CD4-positive, alpha-beta T cell treated with Interleukin-4 for 4 hours (primary cell): ENCODE data around the gene CNPPD1.

Source experiments
- DNase-seq: peaks from one replicate; pipeline ENCODE4 v3.0.0-alpha.2; 2020

The CNPPD1 gene

DNA sequence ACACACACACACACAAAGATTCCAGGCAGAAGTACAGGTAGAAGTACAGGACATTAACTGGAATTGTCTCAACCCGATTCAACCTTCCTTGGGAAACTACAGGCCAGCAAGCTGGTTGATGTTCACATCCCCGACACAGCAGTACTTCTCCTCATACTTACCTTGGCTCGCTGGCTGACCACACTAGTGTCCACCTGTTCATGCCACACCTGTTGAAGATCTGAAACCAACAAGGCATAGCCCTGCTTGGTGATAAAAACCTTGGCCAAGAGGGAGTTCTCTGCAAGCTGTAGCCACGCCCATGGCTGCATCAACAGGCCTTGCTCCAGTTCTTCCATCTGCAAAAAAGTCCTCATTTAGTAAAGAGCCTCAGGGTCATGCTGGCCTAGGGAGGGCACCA lies 18.7 kb downstream of the CNPPD1 start:
- no peak for DNase-seq

- DNase-seq = no peak
Observed at GRCh38 chr2:219157396-219157795, 19.3 kb downstream of the CNPPD1 start.

DNA sequence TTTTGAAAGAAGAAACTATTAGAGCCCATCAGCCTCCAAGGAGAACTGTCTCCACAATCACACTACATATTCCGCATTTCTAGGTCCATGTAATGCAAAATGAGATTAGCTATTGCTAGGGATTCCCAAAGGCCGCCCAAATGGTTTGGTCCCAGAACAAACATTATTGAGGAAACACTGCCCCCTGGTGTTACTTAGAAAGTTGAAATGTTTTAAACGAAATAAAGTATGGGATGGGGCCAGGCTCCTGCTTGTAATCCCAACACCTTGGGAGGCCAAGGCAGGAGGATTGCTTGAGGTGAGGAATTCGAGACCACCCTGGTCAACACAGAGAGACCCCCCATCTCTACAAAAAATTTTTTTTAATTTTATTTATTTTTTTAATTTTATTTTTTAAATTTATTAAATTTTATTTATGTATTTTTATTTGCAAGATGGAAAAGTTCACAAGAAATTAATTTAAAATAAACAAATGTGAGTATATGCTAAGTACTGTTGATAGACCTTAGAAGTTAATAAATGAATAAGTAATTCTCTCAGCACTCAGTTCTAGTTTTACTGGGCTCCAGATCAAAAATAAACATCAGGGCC lies 21.6 kb downstream of the CNPPD1 start:
- DNase-seq = peak; percentile 74

GRCh38 chr2:219149667-219150066 lies 27.1 kb downstream of the CNPPD1 start:
- DNase-seq = no peak

DNA sequence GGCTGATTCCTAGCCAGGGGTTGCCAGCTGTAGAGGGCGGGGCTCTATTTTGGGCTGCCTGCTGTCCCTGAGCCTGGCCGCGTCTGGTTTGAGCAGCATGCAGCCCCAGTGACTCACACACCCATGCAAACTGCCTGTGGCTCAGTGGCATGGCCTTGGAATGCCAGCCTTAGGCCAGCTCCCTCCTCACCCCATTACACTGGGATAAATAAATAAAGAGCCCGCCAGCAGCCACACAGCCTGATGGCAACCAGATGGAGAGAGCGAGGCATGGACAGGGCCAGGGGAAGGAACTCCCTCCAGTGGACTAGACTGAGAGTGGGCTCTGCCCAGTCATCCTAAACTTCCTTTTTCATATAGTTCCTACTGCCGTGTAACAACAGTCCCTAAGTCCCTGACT lies 34.4 kb downstream of the CNPPD1 start:
- DNase-seq = no peak

- no peak for DNase-seq
Observed at GRCh38 chr2:219140722-219141121, 36.0 kb downstream of the CNPPD1 start.

DNA sequence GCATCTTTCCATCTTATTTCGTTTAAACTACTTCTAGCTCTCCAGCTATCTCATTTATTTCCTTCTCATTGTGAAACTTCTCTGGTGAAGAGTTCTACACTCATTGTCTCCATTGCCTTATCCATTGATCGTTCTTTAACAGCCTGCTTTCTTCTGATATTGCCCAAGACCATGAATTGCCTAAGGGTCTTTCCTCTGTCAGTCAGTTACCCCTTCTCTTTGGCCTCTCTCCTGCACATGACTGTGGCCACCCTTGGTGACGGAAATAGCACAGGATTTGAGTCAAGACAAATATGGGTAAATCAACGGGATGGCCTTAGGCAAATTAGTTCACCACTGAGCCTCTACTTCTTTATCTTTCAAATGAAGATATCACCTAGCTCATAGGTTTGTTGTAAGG lies 42.7 kb downstream of the CNPPD1 start:
- DNase-seq = no peak

DNA sequence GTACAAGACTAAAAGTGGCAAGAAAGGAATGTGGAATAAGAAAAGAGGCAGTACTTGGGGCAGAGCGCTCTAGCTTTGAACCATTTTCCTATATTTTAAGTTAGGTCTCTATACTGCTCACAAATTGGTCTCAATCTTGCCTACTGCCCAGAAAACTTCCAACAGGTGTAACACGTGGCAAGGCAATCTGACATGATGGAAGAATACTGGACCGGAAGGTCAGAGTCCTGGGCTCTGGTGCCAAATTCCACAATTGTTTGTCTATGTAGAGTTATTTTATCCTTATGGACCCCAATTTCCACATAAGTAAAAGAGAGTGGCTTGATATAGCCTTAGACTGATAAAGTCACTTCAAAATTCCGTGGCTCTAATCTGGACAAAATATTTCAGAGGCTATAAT lies 45.0 kb downstream of the CNPPD1 start:
- DNase-seq = no peak

DNA sequence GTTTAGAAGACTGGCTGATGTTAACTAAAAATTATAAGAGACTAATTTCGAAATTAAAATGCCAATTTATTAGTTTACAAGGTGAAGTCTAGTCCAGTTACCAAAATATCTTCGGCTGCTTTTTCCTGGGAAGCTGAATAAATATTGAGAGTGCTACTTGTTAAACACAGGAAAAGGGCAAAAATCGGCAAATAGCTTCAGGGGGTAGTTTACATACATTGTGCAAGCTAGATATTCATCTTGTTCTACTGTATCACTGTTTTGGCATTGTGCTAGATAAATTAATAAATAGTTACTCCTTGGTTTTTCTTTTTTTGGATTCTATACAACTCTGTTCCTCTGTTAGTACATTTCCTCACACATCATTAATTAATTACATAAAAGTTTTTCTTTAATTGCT lies 45.4 kb downstream of the CNPPD1 start:
- DNase-seq = no peak

DNA sequence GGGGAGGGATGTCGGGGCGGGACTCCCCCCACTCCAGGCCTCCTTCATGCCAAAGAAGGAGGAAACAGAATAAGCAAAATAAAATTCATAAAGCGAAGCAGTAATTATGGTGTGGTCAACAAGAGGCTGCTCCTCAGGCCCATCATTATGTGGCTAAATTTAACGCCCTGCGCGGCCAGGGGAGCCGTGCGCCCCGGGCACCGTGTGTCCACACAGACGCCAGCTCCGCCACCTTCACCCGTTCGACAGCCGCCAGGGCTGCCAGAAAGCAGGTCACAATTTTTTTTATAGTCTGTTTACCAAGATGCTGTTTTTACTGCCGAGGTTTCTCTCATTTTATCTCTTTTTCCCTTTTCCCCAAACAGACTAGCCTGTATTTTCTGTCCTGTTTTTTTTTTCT lies 47.1 kb downstream of the CNPPD1 start:
- no peak for DNase-seq

- no peak for DNase-seq
Observed at GRCh38 chr2:219128396-219128795, 48.3 kb downstream of the CNPPD1 start.

DNA sequence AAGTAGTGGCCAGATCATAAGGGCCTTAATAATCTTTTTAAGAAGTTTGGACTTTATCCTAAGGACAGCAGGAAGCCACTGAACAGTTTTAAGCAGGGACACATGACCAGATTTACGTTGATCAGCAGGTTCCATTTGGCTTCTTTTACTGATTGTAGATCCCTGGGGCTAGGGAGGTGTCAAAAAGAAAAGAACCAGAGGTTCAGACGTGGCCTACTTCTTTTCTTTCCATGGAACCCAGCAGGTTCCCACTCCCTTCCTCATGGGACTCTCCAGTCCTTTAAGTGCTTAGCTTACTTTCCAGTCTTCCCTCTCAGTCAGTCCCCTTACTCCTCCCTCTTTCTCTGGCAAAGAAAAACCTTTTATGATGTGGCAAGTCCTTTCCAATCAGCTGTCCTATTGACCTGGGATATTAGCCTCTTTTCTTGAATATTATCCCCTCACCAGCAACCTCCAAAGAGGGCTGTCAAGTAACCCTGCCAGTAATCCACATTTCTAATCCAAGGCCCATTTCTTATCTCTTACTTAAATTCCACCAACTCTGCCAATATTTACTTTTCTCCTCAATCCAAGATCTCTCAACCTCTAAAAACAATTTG lies 49.6 kb downstream of the CNPPD1 start:
- no peak for DNase-seq

- DNase-seq = no peak
Observed at GRCh38 chr2:219126555-219126954, 50.2 kb downstream of the CNPPD1 start.

GRCh38 chr2:219125886-219126270 lies 50.8 kb downstream of the CNPPD1 start:
- no peak for DNase-seq

- DNase-seq = no peak
Observed at GRCh38 chr2:219125225-219125885, 51.4 kb downstream of the CNPPD1 start.

DNA sequence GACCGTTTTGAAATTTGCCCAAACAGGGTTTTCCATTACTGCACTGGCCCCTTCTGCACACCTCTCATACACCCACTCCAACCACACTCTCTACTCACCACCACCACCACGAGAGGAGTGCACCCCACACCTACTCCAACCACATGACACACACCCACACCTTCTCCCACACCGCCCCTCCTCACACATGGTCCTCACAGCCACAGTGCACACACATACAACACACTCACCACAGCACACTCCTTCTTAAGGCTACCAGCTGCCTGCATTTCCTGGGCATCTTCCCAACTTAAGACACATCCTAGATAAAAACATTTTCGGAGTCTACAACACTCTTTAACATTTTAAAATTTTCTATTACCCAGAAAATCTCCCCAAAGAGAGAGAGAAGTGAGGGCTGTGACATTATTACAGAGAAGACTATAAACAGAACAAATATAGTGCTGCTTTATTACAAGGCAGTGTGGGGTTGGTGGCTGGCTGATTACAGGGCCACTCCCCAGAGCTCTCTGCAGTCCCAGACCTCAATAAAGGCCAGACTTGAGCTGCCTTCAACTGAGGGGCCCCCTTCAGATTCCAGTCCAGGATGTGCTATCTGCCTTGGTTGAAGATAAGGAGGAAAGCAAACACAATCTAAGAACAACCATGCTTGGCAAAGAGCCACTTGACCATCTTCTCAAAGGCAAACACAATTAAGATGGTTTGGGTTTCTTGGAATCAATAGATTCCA lies 52.2 kb downstream of the CNPPD1 start:
- peak; percentile 33 for DNase-seq

DNA sequence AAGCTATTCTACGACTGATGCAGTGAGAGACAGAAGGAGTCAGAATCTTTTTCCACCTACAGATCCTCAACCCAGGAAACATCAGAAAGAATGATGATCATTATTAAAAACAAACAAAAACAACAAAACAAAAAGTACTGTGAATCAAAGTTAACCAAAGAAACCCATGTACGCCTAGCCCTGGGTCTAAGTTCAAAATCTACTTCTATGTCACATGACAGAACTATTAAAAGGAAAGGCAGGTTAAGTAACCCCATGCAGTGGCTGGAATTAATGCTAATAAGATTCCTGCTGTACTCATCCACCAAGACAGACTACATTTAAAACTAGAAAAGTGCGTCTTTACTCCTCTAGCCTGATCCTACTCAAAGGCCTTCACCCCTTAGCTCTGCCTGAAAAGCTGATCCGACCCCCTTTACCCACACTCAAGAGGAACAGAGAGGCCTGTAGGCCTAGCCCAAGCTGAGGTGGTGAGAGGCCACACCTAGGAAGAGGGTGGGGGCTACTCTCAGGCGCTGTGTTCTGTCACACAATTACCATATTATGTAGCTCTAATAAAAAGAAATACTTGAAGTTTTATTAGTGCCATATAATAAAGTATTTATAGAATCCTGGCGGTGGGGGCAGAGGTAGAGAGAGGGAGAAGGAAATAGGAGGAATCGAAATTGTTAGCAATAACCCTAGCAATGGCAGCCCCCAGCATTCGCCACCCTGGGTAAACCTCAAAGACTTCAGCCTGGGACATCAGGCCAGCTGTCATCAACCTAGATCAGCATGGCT lies 53.2 kb downstream of the CNPPD1 start:
- DNase-seq = no peak

DNA sequence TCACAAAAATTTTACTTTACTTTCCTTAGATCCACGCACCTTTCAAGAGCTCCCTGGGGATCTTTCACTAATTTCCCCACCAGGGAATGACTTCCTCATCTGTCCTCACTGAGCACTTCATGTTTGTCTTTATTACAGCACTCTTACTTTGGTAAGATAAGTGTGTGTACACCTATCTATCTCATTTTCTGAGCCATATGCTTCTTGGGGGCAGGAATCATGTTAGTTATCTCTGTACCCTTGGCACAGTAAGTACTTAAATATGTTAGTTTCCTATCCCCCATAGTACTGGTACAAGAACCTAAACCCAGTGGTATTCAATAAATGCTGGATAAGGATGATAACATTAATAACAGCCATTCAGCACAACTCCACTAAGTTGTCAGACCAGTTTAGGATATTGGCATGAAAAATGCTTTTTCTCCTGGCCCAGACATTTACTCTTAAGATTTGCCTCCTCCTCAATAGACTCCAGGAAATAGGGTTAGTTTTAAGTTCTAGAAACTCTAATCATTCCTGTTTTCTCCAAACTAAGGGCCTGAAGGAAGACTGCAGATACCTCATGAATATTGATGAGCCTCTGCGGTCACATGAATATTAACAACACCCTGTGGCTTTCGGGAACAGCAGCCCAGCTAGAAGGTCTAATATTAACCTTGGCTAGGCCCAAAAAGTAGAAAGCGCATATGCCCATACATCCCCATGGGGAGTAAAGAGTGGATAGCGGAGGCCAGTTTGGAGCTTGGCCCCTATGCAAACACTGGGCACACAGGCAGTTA lies 54.3 kb downstream of the CNPPD1 start:
- no peak for DNase-seq
